ENCODE data around the gene AIM2.
"Not testable (repeated sequence)": the region's sequence is repeated elsewhere in the genome, so short reads cannot be mapped to it uniquely, and the experiment has no call there.

Gene AIM2

GRCh38 chr1:159076438-159077119 lies at the start of gene AIM2:
Gene AIM2 (minus strand): TSS chr1:159076766. CDS start chr1:159073499, 3,267 bp downstream.
- Histone ChIP-seq H3K9ac (ENCODE audit: low read length) (no peak within 1 kb of the TSS), H3K9me3 (ENCODE audit: control insufficient read depth, insufficient read depth, low read depth, low read length) (no peaks in the 10 kb centered on the region), H3K4me1 (ENCODE audit: control insufficient read depth, insufficient read depth, low read length) (no peaks in the 10 kb centered on the region), H3K4me3 (ENCODE audit: low read depth, low read length) (no peak within 1 kb of the TSS), H3K36me3 (ENCODE audit: control insufficient read depth, insufficient read depth, low read length) (no peaks in the 10 kb centered on the region), H3K27ac (ENCODE audit: low read depth, low read length) (no peak within 1 kb of the TSS), H3K27me3 (ENCODE audit: control insufficient read depth, insufficient read depth, low read length) (no peaks in the 10 kb centered on the region)

- Histone ChIP-seq H3K27me3 (ENCODE audit: control insufficient read depth, insufficient read depth, low read length) (no peaks in the 10 kb centered on the region), H3K4me1 (ENCODE audit: control insufficient read depth, insufficient read depth, low read length) (peaks cover 3% of the 10 kb centered on the region; the same call in 1 of the 2 replicates), H3K9ac (ENCODE audit: low read length) (no peak overlapping the region), H3K9me3 (ENCODE audit: control insufficient read depth, insufficient read depth, low read depth, low read length) (no peaks in the 10 kb centered on the region), H3K4me3 (ENCODE audit: low read depth, low read length) (no peak overlapping the region), H3K27ac (ENCODE audit: low read depth, low read length) (no peak overlapping the region), H3K36me3 (ENCODE audit: control insufficient read depth, insufficient read depth, low read length) (no peaks in the 10 kb centered on the region)
Measured at GRCh38 chr1:159123587-159123986, 47.0 kb upstream of the AIM2 start.

DNA sequence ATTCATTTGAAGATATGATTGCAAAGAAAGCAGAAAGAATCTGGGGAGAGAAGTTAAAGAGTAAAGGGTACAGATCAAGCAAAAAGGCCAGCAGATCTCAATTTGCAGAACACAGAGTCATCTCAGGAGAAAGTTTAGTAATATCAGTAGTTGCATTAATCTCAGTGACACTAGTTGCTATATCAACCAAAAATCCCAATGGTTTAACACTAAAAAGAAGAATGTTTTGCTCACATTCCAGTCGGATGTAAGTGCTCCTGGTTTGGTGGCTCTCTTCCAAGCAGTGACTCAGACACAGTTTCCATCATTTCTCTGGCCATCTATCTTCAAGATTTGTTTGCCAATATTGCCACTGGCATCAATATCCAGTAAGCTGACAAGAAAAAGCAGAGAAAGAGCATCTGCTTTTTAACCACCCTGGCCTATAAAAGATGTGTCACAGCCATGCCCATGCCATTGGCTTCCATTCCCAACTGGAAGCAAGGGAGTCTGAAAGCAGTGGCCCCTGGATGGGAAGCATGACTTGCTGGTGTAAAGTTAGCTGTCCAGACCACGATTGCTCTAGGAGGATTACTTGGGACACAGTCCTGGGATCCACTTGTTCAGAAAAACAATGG lies 45.5 kb upstream of the AIM2 start:
- Histone ChIP-seq H3K27ac (ENCODE audit: low read depth, low read length) (no peak overlapping the region), H3K36me3 (ENCODE audit: control insufficient read depth, insufficient read depth, low read length) (no peaks in the 10 kb centered on the region), H3K9ac (ENCODE audit: low read length) (no peak overlapping the region), H3K4me3 (ENCODE audit: low read depth, low read length) (no peak overlapping the region), H3K27me3 (ENCODE audit: control insufficient read depth, insufficient read depth, low read length) (no peaks in the 10 kb centered on the region), H3K9me3 (ENCODE audit: control insufficient read depth, insufficient read depth, low read depth, low read length) (no peaks in the 10 kb centered on the region), H3K4me1 (ENCODE audit: control insufficient read depth, insufficient read depth, low read length) (peaks cover 3% of the 10 kb centered on the region; the same call in 1 of the 2 replicates)

DNA sequence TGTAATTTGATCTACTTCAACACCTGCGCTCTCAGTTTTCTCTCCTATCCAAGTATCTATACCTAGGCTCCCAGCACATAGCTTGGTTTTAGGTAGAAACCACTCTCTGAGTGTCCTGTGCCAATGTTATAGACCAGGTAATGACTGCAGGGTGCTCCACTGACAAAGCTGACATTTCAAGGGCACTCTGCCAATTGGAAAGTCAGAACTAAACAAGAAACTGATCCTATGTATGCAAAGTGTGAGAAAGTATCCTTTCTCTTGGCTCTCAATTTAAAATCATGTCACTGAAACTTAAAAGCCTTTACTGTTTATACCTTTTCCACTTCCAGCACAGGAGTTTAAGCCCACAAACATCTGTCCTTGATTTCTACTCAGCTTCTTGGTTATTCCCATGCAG lies 45.0 kb upstream of the AIM2 start:
- Histone ChIP-seq H3K27me3 (ENCODE audit: control insufficient read depth, insufficient read depth, low read length) (no peaks in the 10 kb centered on the region), H3K36me3 (ENCODE audit: control insufficient read depth, insufficient read depth, low read length) (no peaks in the 10 kb centered on the region), H3K9me3 (ENCODE audit: control insufficient read depth, insufficient read depth, low read depth, low read length) (no peaks in the 10 kb centered on the region), H3K9ac (ENCODE audit: low read length) (no peak overlapping the region), H3K4me1 (ENCODE audit: control insufficient read depth, insufficient read depth, low read length) (peaks cover 3% of the 10 kb centered on the region; the same call in 1 of the 2 replicates), H3K4me3 (ENCODE audit: low read depth, low read length) (no peak overlapping the region), H3K27ac (ENCODE audit: low read depth, low read length) (no peak overlapping the region)

DNA sequence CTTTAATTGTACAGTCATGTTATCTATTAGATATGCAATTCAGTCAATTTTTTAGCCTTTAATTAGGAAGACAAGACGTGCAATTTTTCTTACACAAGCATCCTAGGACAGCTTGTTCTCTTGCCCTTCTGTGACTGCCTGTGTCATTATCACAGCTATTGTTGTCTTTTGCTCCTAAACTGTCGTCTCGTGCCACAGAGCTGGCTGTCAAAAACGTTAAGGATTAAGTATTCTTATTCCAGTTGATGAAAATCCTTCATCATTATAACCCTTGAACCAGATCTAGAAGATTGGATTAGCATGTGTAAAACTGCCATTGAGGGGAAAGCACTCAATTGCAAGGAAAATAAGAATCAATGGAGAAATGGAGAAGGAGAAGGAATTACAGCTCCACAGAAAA lies 43.8 kb upstream of the AIM2 start:
- no peak overlapping the region for H3K27ac ChIP-seq (ENCODE audit: low read depth, low read length)
- no peak overlapping the region for H3K9ac ChIP-seq (ENCODE audit: low read length)
- H3K27me3 ChIP-seq (ENCODE audit: control insufficient read depth, insufficient read depth, low read length), result no peaks in the 10 kb centered on the region
- H3K9me3 ChIP-seq (ENCODE audit: control insufficient read depth, insufficient read depth, low read depth, low read length), result no peaks in the 10 kb centered on the region
- no peaks in the 10 kb centered on the region for H3K36me3 ChIP-seq (ENCODE audit: control insufficient read depth, insufficient read depth, low read length)
- no peak overlapping the region for H3K4me3 ChIP-seq (ENCODE audit: low read depth, low read length)
- H3K4me1 ChIP-seq (ENCODE audit: control insufficient read depth, insufficient read depth, low read length), result peaks cover 3% of the 10 kb centered on the region; the same call in 1 of the 2 replicates

GRCh38 chr1:159113596-159114433 lies 37.2 kb upstream of the AIM2 start:
- Histone ChIP-seq H3K9me3 (ENCODE audit: control insufficient read depth, insufficient read depth, low read depth, low read length) (no peaks in the 10 kb centered on the region), H3K36me3 (ENCODE audit: control insufficient read depth, insufficient read depth, low read length) (no peaks in the 10 kb centered on the region), H3K9ac (ENCODE audit: low read length) (no peak overlapping the region), H3K27me3 (ENCODE audit: control insufficient read depth, insufficient read depth, low read length) (no peaks in the 10 kb centered on the region), H3K4me3 (ENCODE audit: low read depth, low read length) (no peak overlapping the region), H3K4me1 (ENCODE audit: control insufficient read depth, insufficient read depth, low read length) (no peaks in the 10 kb centered on the region), H3K27ac (ENCODE audit: low read depth, low read length) (no peak overlapping the region)

DNA sequence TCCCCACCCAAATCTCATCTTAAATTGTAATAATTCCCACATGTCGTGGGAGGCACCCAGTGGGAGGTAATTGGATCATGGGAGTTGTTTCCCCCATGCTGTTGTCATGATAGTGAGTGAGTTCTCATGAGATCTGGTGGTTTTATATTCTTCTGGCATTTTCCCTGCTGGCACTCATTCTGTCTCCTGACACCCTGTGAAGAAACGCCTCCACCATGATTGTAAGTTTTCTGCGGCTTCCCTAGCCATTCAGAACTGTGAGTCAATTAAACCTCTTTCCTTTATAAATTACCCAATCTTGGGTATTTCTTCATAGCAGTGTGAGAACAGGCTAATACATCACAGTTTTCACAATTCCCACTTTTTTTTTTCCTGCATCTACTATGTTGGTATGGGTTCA lies 26.5 kb upstream of the AIM2 start:
- H3K27me3 ChIP-seq (ENCODE audit: control insufficient read depth, insufficient read depth, low read length); H3K9ac ChIP-seq (ENCODE audit: low read length); H3K27ac ChIP-seq (ENCODE audit: low read depth, low read length); H3K4me1 ChIP-seq (ENCODE audit: control insufficient read depth, insufficient read depth, low read length); H3K4me3 ChIP-seq (ENCODE audit: low read depth, low read length); H3K36me3 ChIP-seq (ENCODE audit: control insufficient read depth, insufficient read depth, low read length); H3K9me3 ChIP-seq (ENCODE audit: control insufficient read depth, insufficient read depth, low read depth, low read length): not testable (repeated sequence)

DNA sequence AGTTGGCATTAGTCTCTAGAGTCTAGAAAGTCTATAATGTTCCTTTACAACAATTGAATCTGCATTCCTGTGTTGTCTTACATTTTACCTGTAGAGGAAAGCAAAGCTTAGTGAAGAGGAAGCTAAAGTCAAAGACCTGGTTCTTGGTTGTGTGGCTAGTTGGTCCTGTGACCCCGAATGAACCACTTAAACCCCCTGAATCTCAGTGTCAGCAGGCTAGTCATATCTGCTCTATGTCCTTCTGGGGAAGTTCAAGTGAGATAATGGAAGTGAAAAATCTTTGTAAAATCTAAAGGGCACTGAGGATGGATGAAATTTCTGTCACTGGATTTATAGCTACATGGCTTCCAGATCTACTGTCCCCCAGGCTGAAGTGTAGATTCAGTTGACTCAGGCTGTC lies 24.0 kb upstream of the AIM2 start:
- H3K9ac ChIP-seq (ENCODE audit: low read length), result no peak overlapping the region
- H3K9me3 ChIP-seq (ENCODE audit: control insufficient read depth, insufficient read depth, low read depth, low read length), result no peaks in the 10 kb centered on the region
- H3K27me3 ChIP-seq (ENCODE audit: control insufficient read depth, insufficient read depth, low read length), result no peaks in the 10 kb centered on the region
- H3K4me3 ChIP-seq (ENCODE audit: low read depth, low read length), result no peak overlapping the region
- peaks cover 3% of the 10 kb centered on the region for H3K4me1 ChIP-seq (ENCODE audit: control insufficient read depth, insufficient read depth, low read length)
- no peaks in the 10 kb centered on the region for H3K36me3 ChIP-seq (ENCODE audit: control insufficient read depth, insufficient read depth, low read length)
- no peak overlapping the region for H3K27ac ChIP-seq (ENCODE audit: low read depth, low read length)

GRCh38 chr1:159098596-159098995 lies 22.0 kb upstream of the AIM2 start:
- Histone ChIP-seq H3K9me3 (ENCODE audit: control insufficient read depth, insufficient read depth, low read depth, low read length) (no peaks in the 10 kb centered on the region), H3K27ac (ENCODE audit: low read depth, low read length) (no peak overlapping the region), H3K36me3 (ENCODE audit: control insufficient read depth, insufficient read depth, low read length) (no peaks in the 10 kb centered on the region), H3K4me1 (ENCODE audit: control insufficient read depth, insufficient read depth, low read length) (peaks cover 3% of the 10 kb centered on the region), H3K27me3 (ENCODE audit: control insufficient read depth, insufficient read depth, low read length) (no peaks in the 10 kb centered on the region), H3K4me3 (ENCODE audit: low read depth, low read length) (no peak overlapping the region), H3K9ac (ENCODE audit: low read length) (no peak overlapping the region)

DNA sequence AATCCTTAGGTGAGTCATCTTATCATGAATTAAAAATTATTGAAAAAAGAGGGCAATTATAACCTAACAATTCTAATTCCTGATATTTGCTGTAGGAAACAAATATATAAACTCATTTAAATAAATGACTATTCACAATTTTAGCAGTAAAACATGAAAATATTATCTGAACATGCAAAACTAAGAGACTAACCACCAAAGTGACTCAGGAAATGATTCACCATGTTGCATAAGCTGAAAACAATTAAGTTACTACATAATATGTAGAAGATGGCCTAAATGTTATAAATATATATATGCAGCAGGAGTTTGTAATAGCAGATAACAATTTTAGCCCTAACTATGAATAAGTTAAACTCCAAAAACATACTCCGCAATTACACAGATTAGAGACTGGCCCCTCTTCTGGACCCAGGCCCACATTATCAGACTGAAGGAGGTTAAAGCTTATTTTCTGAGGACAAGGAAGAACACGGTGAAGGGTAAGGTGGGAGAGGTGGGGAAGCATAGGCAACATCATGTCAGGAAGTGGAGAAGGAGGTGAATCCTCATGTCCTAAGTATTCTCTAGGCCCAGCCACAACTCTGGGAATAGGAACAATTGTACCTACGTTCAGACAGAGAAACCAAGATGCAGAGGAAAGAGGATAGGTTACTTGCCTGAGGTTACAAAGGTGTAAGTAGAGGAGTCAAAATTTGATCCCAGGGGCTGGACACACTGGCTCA lies 15.6 kb upstream of the AIM2 start:
- Histone ChIP-seq H3K36me3 (ENCODE audit: control insufficient read depth, insufficient read depth, low read length) (no peaks in the 10 kb centered on the region), H3K27me3 (ENCODE audit: control insufficient read depth, insufficient read depth, low read length) (no peaks in the 10 kb centered on the region), H3K9ac (ENCODE audit: low read length) (no peak overlapping the region), H3K27ac (ENCODE audit: low read depth, low read length) (no peak overlapping the region), H3K9me3 (ENCODE audit: control insufficient read depth, insufficient read depth, low read depth, low read length) (no peaks in the 10 kb centered on the region), H3K4me3 (ENCODE audit: low read depth, low read length) (no peak overlapping the region), H3K4me1 (ENCODE audit: control insufficient read depth, insufficient read depth, low read length) (no peaks in the 10 kb centered on the region)

Data from HUES6 (cell line).